GM06990 (cell line): ENCODE results near the gene ZGLP1.
"Not testable (repeated sequence)": the region's sequence is repeated elsewhere in the genome, so short reads cannot be mapped to it uniquely, and the experiment has no call there.

Source experiments
- DNase-seq: peaks from one replicate; pipeline ENCODE4 v3.0.0-alpha.2; 2011; ENCODE audit not compliant: insufficient read length; ENCODE audit errors: extremely low read depth
- H3K27me3 ChIP-seq: replicated peaks from 2 replicates; pipeline ENCODE4 v1.6.0; 2011; ENCODE audit warnings: low read length; ENCODE audit not compliant: control insufficient read depth, insufficient read depth
- H3K36me3 ChIP-seq: 2 replicates; pipeline ENCODE4 v1.5.1; 2011; ENCODE audit warnings: low read length; ENCODE audit not compliant: control insufficient read depth, insufficient read depth
- H3K4me3 ChIP-seq: replicated peaks from 2 replicates; pipeline ENCODE4 v1.5.1; 2011; ENCODE audit warnings: low read depth, mild to moderate bottlenecking, control low read depth, low read length
- CTCF ChIP-seq: IDR thresholded peaks from 2 replicates; pipeline ENCODE4 v1.5.1; 2011; ENCODE audit warnings: low read length, control low read depth, mild to moderate bottlenecking, inconsistent platforms; ENCODE audit not compliant: insufficient read depth, poor library complexity, severe bottlenecking

ZGLP1 gene

GRCh38 chr19:10344780-10345179, 35.2 kb upstream of the ZGLP1 start:
- Histone ChIP-seq H3K27me3 (no peaks in the 10 kb centered on the region), H3K36me3 (peaks cover 1% of the 10 kb centered on the region), H3K4me3 (no peak overlapping the region)
- TF ChIP-seq CTCF: no peak
- no peak for DNase-seq

- no peaks in the 10 kb centered on the region for H3K27me3 ChIP-seq
- H3K36me3 ChIP-seq: no peaks in the 10 kb centered on the region
- DNase-seq: no peak
- no peak overlapping the region for H3K4me3 ChIP-seq
- no peak for TF ChIP-seq CTCF
Measured at GRCh38 chr19:10343495-10343894, 33.9 kb upstream of the ZGLP1 start.

- TF ChIP-seq CTCF: no peak
- no peaks in the 10 kb centered on the region for H3K27me3 ChIP-seq
- no peak for DNase-seq
- peak overlapping the region; percentile 85 for H3K4me3 ChIP-seq
- H3K36me3 ChIP-seq: peaks cover 6% of the 10 kb centered on the region
Measured at GRCh38 chr19:10339977-10340376, 30.4 kb upstream of the ZGLP1 start.

GRCh38 chr19:10339380-10339960, 29.9 kb upstream of the ZGLP1 start, which contains the start of gene ICAM3:
Gene ICAM3, minus strand, starts transcription at chr19:10339624. Its CDS starts 10 bp downstream, at chr19:10339614.
- H3K4me3 ChIP-seq: peak within 1 kb of the TSS; percentile 85
- no peak for TF ChIP-seq CTCF
- peaks cover 8% of the 10 kb centered on the region for H3K36me3 ChIP-seq
- DNase-seq: peak; percentile 80
- H3K27me3 ChIP-seq: no peaks in the 10 kb centered on the region

- Histone ChIP-seq H3K4me3 (peak overlapping the region; percentile 85), H3K36me3 (peaks cover 13% of the 10 kb centered on the region), H3K27me3 (no peaks in the 10 kb centered on the region)
- no peak for TF ChIP-seq CTCF
- DNase-seq: no peak
Measured at GRCh38 chr19:10338940-10339339, 29.3 kb upstream of the ZGLP1 start.

- H3K4me3 ChIP-seq, DNase-seq, H3K27me3 ChIP-seq: not testable (repeated sequence)
- H3K36me3 ChIP-seq: peaks cover 17% of the 10 kb centered on the region
Measured at GRCh38 chr19:10336725-10337124, 27.1 kb upstream of the ZGLP1 start.
